OCI-LY3 (cell line): ENCODE data around the gene SLC26A9.

ENCODE experiments used
- H2AFZ ChIP-seq: fragments of 200-600, 300-600 bp; shearing (Covaris generic); 2 replicates; pipeline ENCODE4 v1.6.0; 2014; ENCODE audit warnings: antibody characterized with exemption, low read depth, low read length
- H3K27ac ChIP-seq: fragments of 200-600, 300-600 bp; sonication (generic); 2 replicates; pipeline ENCODE4 v1.5.1; 2014; ENCODE audit warnings: mild to moderate bottlenecking, low read length, moderate library complexity, mixed read lengths
- H3K27me3 ChIP-seq: fragments of 200-600, 300-600 bp; sonication (generic); 2 replicates; pipeline ENCODE4 v1.6.1; 2014; ENCODE audit warnings: low read depth, low read length, mixed read lengths
- H3K36me3 ChIP-seq: fragments of 200-600, 300-600 bp; sonication (generic); replicated peaks from 2 replicates; pipeline ENCODE3; 2014; ENCODE audit warnings: low read depth, low read length, mixed read lengths
- H3K4me1 ChIP-seq: fragments of 300-600, 200-600 bp; sonication (generic); 2 replicates; pipeline ENCODE4 v1.6.1; 2014; ENCODE audit warnings: low read length, mixed read lengths
- H3K4me2 ChIP-seq: fragments of 200-600, 300-600 bp; sonication (generic); 2 replicates; pipeline ENCODE4 v1.6.1; 2014; ENCODE audit warnings: low read length, mixed read lengths
- H3K4me3 ChIP-seq: fragments of 300-600, 200-600 bp; sonication (generic); 2 replicates; pipeline ENCODE4 v1.5.1; 2014; ENCODE audit warnings: antibody characterized with exemption, mild to moderate bottlenecking, low read length, moderate library complexity
- H3K79me2 ChIP-seq: fragments of 300-600, 200-600 bp; shearing (Covaris generic); 2 replicates; pipeline ENCODE4 v1.6.1; 2014; ENCODE audit warnings: mild to moderate bottlenecking, low read length, mixed read lengths
- H3K9ac ChIP-seq: fragments of 300-600, 200-600 bp; shearing (Covaris generic); 2 replicates; pipeline ENCODE4 v1.6.0; 2014; ENCODE audit warnings: mild to moderate bottlenecking, low read length, moderate library complexity
- H3K9me3 ChIP-seq: fragments of 200-600, 300-600 bp; shearing (Covaris generic); 2 replicates; pipeline ENCODE4 v1.6.1; 2014; ENCODE audit warnings: low read length, mixed read lengths; ENCODE audit not compliant: insufficient read depth
- H4K20me1 ChIP-seq: fragments of 200-600, 300-600 bp; sonication (generic); 2 replicates; pipeline ENCODE4 v1.6.1; 2016; ENCODE audit warnings: low read length, mixed read lengths; ENCODE audit not compliant: insufficient read depth
- EZH2phosphoT487 ChIP-seq: fragments of 200-600 bp; shearing (Covaris generic); IDR thresholded peaks from 2 replicates; pipeline ENCODE4 v1.6.1; 2018; ENCODE audit warnings: antibody characterized with exemption, mixed run types, low read depth
- TF ChIP-seq, protein P1 (sequence below): fragments of 200-600, 300-600 bp; sonication (generic); IDR thresholded peaks from 2 replicates; pipeline ENCODE4 v1.5.1; 2014; ENCODE audit warnings: antibody characterized with exemption, low read length, low read depth

Gene SLC26A9, protein sequence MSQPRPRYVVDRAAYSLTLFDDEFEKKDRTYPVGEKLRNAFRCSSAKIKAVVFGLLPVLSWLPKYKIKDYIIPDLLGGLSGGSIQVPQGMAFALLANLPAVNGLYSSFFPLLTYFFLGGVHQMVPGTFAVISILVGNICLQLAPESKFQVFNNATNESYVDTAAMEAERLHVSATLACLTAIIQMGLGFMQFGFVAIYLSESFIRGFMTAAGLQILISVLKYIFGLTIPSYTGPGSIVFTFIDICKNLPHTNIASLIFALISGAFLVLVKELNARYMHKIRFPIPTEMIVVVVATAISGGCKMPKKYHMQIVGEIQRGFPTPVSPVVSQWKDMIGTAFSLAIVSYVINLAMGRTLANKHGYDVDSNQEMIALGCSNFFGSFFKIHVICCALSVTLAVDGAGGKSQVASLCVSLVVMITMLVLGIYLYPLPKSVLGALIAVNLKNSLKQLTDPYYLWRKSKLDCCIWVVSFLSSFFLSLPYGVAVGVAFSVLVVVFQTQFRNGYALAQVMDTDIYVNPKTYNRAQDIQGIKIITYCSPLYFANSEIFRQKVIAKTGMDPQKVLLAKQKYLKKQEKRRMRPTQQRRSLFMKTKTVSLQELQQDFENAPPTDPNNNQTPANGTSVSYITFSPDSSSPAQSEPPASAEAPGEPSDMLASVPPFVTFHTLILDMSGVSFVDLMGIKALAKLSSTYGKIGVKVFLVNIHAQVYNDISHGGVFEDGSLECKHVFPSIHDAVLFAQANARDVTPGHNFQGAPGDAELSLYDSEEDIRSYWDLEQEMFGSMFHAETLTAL

GRCh38 chr1:205943245-205943644 is at the start of gene SLC26A9:
Gene SLC26A9 (minus strand): TSS chr1:205943456. CDS start chr1:205935820, 7,636 bp downstream.
- H2AFZ ChIP-seq: no peak within 1 kb of the TSS
- no peaks in the 10 kb centered on the region for H4K20me1 ChIP-seq
- H3K4me1 ChIP-seq: peaks cover 31% of the 10 kb centered on the region
- H3K79me2 ChIP-seq: no peaks in the 10 kb centered on the region
- H3K4me2 ChIP-seq: no peak within 1 kb of the TSS
- no peak within 1 kb of the TSS for H3K27ac ChIP-seq
- no peak within 1 kb of the TSS for H3K4me3 ChIP-seq
- H3K27me3 ChIP-seq: peaks cover 41% of the 10 kb centered on the region
- no peaks in the 10 kb centered on the region for H3K9me3 ChIP-seq
- TF ChIP-seq, protein P1, sequence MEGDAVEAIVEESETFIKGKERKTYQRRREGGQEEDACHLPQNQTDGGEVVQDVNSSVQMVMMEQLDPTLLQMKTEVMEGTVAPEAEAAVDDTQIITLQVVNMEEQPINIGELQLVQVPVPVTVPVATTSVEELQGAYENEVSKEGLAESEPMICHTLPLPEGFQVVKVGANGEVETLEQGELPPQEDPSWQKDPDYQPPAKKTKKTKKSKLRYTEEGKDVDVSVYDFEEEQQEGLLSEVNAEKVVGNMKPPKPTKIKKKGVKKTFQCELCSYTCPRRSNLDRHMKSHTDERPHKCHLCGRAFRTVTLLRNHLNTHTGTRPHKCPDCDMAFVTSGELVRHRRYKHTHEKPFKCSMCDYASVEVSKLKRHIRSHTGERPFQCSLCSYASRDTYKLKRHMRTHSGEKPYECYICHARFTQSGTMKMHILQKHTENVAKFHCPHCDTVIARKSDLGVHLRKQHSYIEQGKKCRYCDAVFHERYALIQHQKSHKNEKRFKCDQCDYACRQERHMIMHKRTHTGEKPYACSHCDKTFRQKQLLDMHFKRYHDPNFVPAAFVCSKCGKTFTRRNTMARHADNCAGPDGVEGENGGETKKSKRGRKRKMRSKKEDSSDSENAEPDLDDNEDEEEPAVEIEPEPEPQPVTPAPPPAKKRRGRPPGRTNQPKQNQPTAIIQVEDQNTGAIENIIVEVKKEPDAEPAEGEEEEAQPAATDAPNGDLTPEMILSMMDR: no peak
- no peak for TF ChIP-seq EZH2phosphoT487
- no peak within 1 kb of the TSS for H3K9ac ChIP-seq
- H3K36me3 ChIP-seq: no peaks in the 10 kb centered on the region

GRCh38 chr1:205992218-205992882 is 49.1 kb upstream of the SLC26A9 start:
- no peak overlapping the region for H3K9ac ChIP-seq
- H3K36me3 ChIP-seq: no peaks in the 10 kb centered on the region
- no peak overlapping the region for H3K4me3 ChIP-seq
- no peaks in the 10 kb centered on the region for H4K20me1 ChIP-seq
- H3K27me3 ChIP-seq: no peaks in the 10 kb centered on the region
- no peak overlapping the region for H3K27ac ChIP-seq
- no peak overlapping the region for H3K4me2 ChIP-seq
- peaks cover 28% of the 10 kb centered on the region for H3K4me1 ChIP-seq
- H3K79me2 ChIP-seq: no peaks in the 10 kb centered on the region
- TF ChIP-seq, protein P1: no peak
- no peak for TF ChIP-seq EZH2phosphoT487
- no peak overlapping the region for H2AFZ ChIP-seq
- peaks cover 5% of the 10 kb centered on the region; the same call in 1 of the 2 replicates for H3K9me3 ChIP-seq

DNA sequence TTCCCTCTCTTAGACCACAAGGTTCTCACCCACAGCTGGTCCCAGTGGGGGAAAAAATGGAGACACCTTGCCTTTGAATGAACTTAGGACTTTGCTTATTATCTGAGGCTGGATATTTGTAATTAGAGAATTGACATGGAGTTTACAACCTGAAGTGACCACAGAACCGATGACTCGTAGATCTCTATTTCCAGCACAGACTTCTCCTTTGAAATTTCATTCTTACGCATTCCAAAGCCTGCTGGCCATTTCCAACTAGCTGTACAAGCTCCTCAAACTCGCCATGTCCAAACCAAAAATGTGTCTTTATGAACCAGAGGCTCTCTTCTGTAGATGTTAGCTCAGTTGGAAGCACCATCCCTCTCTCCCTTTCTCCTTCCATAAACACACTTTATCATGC is 48.0 kb upstream of the SLC26A9 start:
- peaks cover 3% of the 10 kb centered on the region for H3K79me2 ChIP-seq
- H3K9me3 ChIP-seq: peaks cover under 1% of the 10 kb centered on the region; the same call in 1 of the 2 replicates
- TF ChIP-seq, protein P1: no peak
- TF ChIP-seq EZH2phosphoT487: no peak
- no peak overlapping the region for H3K4me3 ChIP-seq
- H3K27ac ChIP-seq: no peak overlapping the region
- peaks cover 36% of the 10 kb centered on the region for H3K4me1 ChIP-seq
- H3K36me3 ChIP-seq: no peaks in the 10 kb centered on the region
- H3K9ac ChIP-seq: no peak overlapping the region
- H3K4me2 ChIP-seq: no peak overlapping the region
- no peak overlapping the region for H2AFZ ChIP-seq
- no peaks in the 10 kb centered on the region for H4K20me1 ChIP-seq
- no peaks in the 10 kb centered on the region for H3K27me3 ChIP-seq

DNA sequence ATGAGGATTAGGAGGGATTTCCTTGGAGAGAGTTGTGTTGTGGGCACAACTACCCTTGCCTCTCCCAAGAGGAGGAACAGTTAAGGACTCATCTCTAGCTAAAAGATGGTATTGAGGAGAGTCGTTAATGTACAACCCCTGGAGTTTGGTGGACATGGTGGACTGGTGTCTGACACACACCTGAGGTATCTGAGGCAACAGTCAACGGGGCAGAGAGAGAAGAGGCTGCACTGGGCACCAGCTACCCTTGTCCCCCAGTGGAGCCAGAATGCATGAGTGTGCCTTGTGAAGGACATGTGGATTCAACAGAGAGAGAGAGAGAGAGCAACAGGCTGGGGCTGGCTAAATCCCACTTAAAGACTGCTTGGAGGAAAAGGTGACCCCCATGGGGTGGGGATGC is 47.0 kb upstream of the SLC26A9 start:
- Histone ChIP-seq H3K79me2 (peaks cover 10% of the 10 kb centered on the region), H3K9me3 (no peaks in the 10 kb centered on the region), H4K20me1 (no peaks in the 10 kb centered on the region), H3K27me3 (no peaks in the 10 kb centered on the region), H3K4me1 (peaks cover 46% of the 10 kb centered on the region), H3K4me3 (no peak overlapping the region), H3K36me3 (no peaks in the 10 kb centered on the region), H3K9ac (no peak overlapping the region; the same call in 1 of the 2 replicates), H3K4me2 (peak overlapping the region; percentile 13), H3K27ac (no peak overlapping the region), H2AFZ (peak overlapping the region; percentile 26; the same call in 1 of the 2 replicates)
- TF ChIP-seq, protein P1: no peak
- TF ChIP-seq EZH2phosphoT487: no peak
